Uterus (tissue), 4 donors: ENCODE data around the gene MED12. TPM values are rescaled to one million over a fixed set of nuclear protein-coding genes. Genes with fewer than 3 reads are reported as not detected.

Experiments used
- DNase-seq, 2 donors: peaks; one replicate each; pipeline ENCODE4 v3.0.0-alpha.2; 2019 to 2020
- H3K27ac ChIP-seq, 2 donors: fragments of 200-600 bp; sonication (generic); 1 replicate in 1 of 2; 2 replicates in 1 of 2; pipeline ENCODE4 v1.5.1; 2016 to 2018
- H3K27me3 ChIP-seq, 2 donors: fragments of 200-600 bp; sonication (generic); one replicate each; pipeline ENCODE4 v1.5.1; 2018 to 2019; ENCODE audit warnings: control low read depth in 1 of 2
- H3K36me3 ChIP-seq, 2 donors: fragments of 200-600 bp; sonication (generic); one replicate each; pipeline ENCODE4 v1.5.1; 2019; ENCODE audit warnings: control low read depth in 1 of 2
- H3K4me1 ChIP-seq, 2 donors: fragments of 200-600 bp; sonication (generic); one replicate each; pipeline ENCODE4 v1.5.1; 2018 to 2019; ENCODE audit warnings: control low read depth in 1 of 2
- H3K4me3 ChIP-seq, 2 donors: fragments of 200-600 bp; sonication (generic); 1 replicate in 1 of 2; 2 replicates in 1 of 2; pipeline ENCODE4 v1.5.1; 2018 to 2019; ENCODE audit warnings: mild to moderate bottlenecking in 1 of 2
- H3K9me3 ChIP-seq, 2 donors: fragments of 200-600 bp; sonication (generic); one replicate each; pipeline ENCODE4 v1.5.1; 2019; ENCODE audit warnings: control low read depth in 1 of 2
- CTCF ChIP-seq, 4 experiments: fragments of 200-600 bp in 2 of 4; fragments of 450-650 bp in 2 of 4; sonication (generic) in 2 of 4; IDR thresholded peaks; one replicate each; pipeline ENCODE4 v1.5.1; 2016 to 2019; ENCODE audit warnings: antibody characterized with exemption in 4 of 4, mild to moderate bottlenecking in 2 of 4, moderate library complexity in 1 of 4
- POLR2A ChIP-seq, 2 donors: fragments of 450-650 bp; IDR thresholded peaks; one replicate each; pipeline ENCODE4 v1.6.1; 2016; ENCODE audit warnings: antibody characterized with exemption in 2 of 2, mild to moderate bottlenecking in 1 of 2, moderate library complexity in 1 of 2
- intact Hi-C: fragments of 100-400 bp; cut with DNase I; formaldehyde crosslinking; loops from one replicate; pipeline ENCODE4 v1.15.1; 2023; ENCODE audit warnings: low total_unique reads
- total RNA-seq, 4 donors: library from RNA; depleted of rRNA in 3 of 4; stranded (reverse); fragments of >200 nt in 3 of 4; gene quantifications; one replicate each; pipeline versions ENCODE4 v1.1.0 to v1.2.4, GENCODE V29; 2014 to 2023
- donor health status: DM: yes; HTN: yes; CAD: no.

Gene MED12
- total RNA-seq, 4 donors from 2014 or later = 11.2 to 91.5 (median 33.0) TPM

- H3K27ac ChIP-seq = no peak overlapping the region
- intact Hi-C loops = no loop called here
- H3K9me3 ChIP-seq = no peaks in the 10 kb centered on the region
- H3K4me3 ChIP-seq = no peak overlapping the region
- no peaks in the 10 kb centered on the region for H3K27me3 ChIP-seq
- no peaks in the 10 kb centered on the region for H3K4me1 ChIP-seq
- no peak for TF ChIP-seq POLR2A (IDR thresholded peaks at IDR 0.05)
- DNase-seq = no peak
- H3K36me3 ChIP-seq = no peaks in the 10 kb centered on the region
Measured at GRCh38 chrX:71111921-71112431, 6.4 kb upstream of the MED12 start.

GRCh38 chrX:71117358-71117757 lies 1.0 kb upstream of the MED12 start:
- no peak overlapping the region for H3K4me3 ChIP-seq
- H3K4me1 ChIP-seq = no peaks in the 10 kb centered on the region
- H3K36me3 ChIP-seq = no peaks in the 10 kb centered on the region
- intact Hi-C loops = no loop called here
- no peak for TF ChIP-seq CTCF (IDR thresholded peaks at IDR 0.05)
- H3K9me3 ChIP-seq = no peaks in the 10 kb centered on the region
- no peak for DNase-seq
- no peaks in the 10 kb centered on the region for H3K27me3 ChIP-seq
- peak overlapping the region in 1 of 2 donors; percentile 87 for H3K27ac ChIP-seq

- Histone ChIP-seq H3K36me3 (no peaks in the 10 kb centered on the region), H3K4me3 (peak overlapping the region; percentile 55 to 79), H3K27me3 (no peaks in the 10 kb centered on the region), H3K27ac (peak overlapping the region; percentile 87 to 89), H3K4me1 (no peaks in the 10 kb centered on the region), H3K9me3 (no peaks in the 10 kb centered on the region)
- intact Hi-C loops = no loop called here
- DNase-seq = no peak
- TF ChIP-seq POLR2A (IDR thresholded peaks at IDR 0.05) (no peak), CTCF (IDR thresholded peaks at IDR 0.05) (no peak)
Measured at GRCh38 chrX:71118985-71119535, 664 bp downstream of the MED12 start.

GRCh38 chrX:71128166-71128833 lies 9.9 kb downstream of the MED12 start:
- Histone ChIP-seq H3K4me3 (no peak overlapping the region), H3K36me3 (no peaks in the 10 kb centered on the region), H3K27ac (no peak overlapping the region), H3K4me1 (no peaks in the 10 kb centered on the region), H3K27me3 (no peaks in the 10 kb centered on the region), H3K9me3 (no peaks in the 10 kb centered on the region)
- intact Hi-C loops = no loop called here
- DNase-seq = no peak
- TF ChIP-seq CTCF (IDR thresholded peaks at IDR 0.05) (no peak), POLR2A (IDR thresholded peaks at IDR 0.05) (no peak)

- H3K27me3 ChIP-seq = no peaks in the 10 kb centered on the region
- TF ChIP-seq POLR2A (IDR thresholded peaks at IDR 0.05) (no peak), CTCF (IDR thresholded peaks at IDR 0.05) (peak; percentile 52 to 66 (median 64))
- no peak overlapping the region for H3K27ac ChIP-seq
- DNase-seq = peak; percentile 56 to 64
- H3K36me3 ChIP-seq = no peaks in the 10 kb centered on the region
- H3K4me3 ChIP-seq = no peak overlapping the region
- no peaks in the 10 kb centered on the region for H3K4me1 ChIP-seq
- no peaks in the 10 kb centered on the region for H3K9me3 ChIP-seq
- intact Hi-C loops = no loop called here
Measured at GRCh38 chrX:71128915-71129765, 10.7 kb downstream of the MED12 start.
